HEK293 (cell line): ENCODE measurements around the gene EEF1A2.

Experiments used
- AEBP2 ChIP-seq: fragments of 450-650 bp; formaldehyde crosslinking; IDR thresholded peaks from 2 replicates; pipeline ENCODE4 v1.5.1; 2016; ENCODE audit warnings: missing biosample characterization, missing genetic modification characterization, borderline replicate concordance
- BCL11B ChIP-seq: fragments of 450-650 bp; formaldehyde crosslinking; IDR thresholded peaks from 2 replicates; pipeline ENCODE4 v1.5.1; 2016; ENCODE audit warnings: low read depth, missing biosample characterization, missing genetic modification characterization
- EGR2 ChIP-seq: fragments of 450-650 bp; formaldehyde crosslinking; IDR thresholded peaks from 2 replicates; pipeline ENCODE4 v1.5.1; 2016; ENCODE audit warnings: low read depth, missing biosample characterization, missing genetic modification characterization
- KLF17 ChIP-seq: fragments of 450-650 bp; formaldehyde crosslinking; IDR thresholded peaks from 2 replicates; pipeline ENCODE4 v1.5.1; 2016; ENCODE audit warnings: missing biosample characterization, missing genetic modification characterization
- MYNN ChIP-seq: fragments of 450-650 bp; formaldehyde crosslinking; IDR thresholded peaks from 2 replicates; pipeline ENCODE4 v1.5.1; 2016; ENCODE audit warnings: missing biosample characterization, missing genetic modification characterization, borderline replicate concordance
- SCRT2 ChIP-seq: fragments of 450-650 bp; formaldehyde crosslinking; IDR thresholded peaks from 2 replicates; pipeline ENCODE4 v1.5.1; 2016; ENCODE audit warnings: missing biosample characterization, missing genetic modification characterization
- SP2 ChIP-seq: fragments of 450-650 bp; formaldehyde crosslinking; IDR thresholded peaks from 2 replicates; pipeline ENCODE4 v1.5.1; 2016; ENCODE audit warnings: missing biosample characterization, missing genetic modification characterization
- SP7 ChIP-seq: fragments of 450-650 bp; formaldehyde crosslinking; IDR thresholded peaks from 2 replicates; pipeline ENCODE4 v1.5.1; 2016; ENCODE audit warnings: missing biosample characterization, missing genetic modification characterization
- TRIM28 ChIP-seq: IDR thresholded peaks from 2 replicates; pipeline ENCODE4 v1.6.1; 2011; ENCODE audit warnings: low read length, control low read depth, borderline replicate concordance
- ZBTB20 ChIP-seq: fragments of 450-650 bp; formaldehyde crosslinking; IDR thresholded peaks from 2 replicates; pipeline ENCODE4 v1.5.1; 2016; ENCODE audit warnings: missing biosample characterization, missing genetic modification characterization
- ZBTB26 ChIP-seq: fragments of 450-650 bp; formaldehyde crosslinking; optimal IDR thresholded peaks from 2 replicates; pipeline ENCODE3; 2016; ENCODE audit warnings: missing biosample characterization, mild to moderate bottlenecking, missing genetic modification characterization
- ZNF10 ChIP-seq: fragments of 450-650 bp; formaldehyde crosslinking; IDR thresholded peaks from 2 replicates; pipeline ENCODE4 v1.5.1; 2017; ENCODE audit warnings: missing biosample characterization, missing genetic modification characterization
- ZNF121 ChIP-seq: fragments of 450-650 bp; formaldehyde crosslinking; IDR thresholded peaks from 2 replicates; pipeline ENCODE4 v1.5.1; 2016; ENCODE audit warnings: missing biosample characterization, missing genetic modification characterization
- ZNF169 ChIP-seq: fragments of 450-650 bp; formaldehyde crosslinking; IDR thresholded peaks from 2 replicates; pipeline ENCODE4 v1.5.1; 2016; ENCODE audit warnings: missing biosample characterization, missing genetic modification characterization
- ZNF18 ChIP-seq: fragments of 450-650 bp; formaldehyde crosslinking; IDR thresholded peaks from 2 replicates; pipeline ENCODE4 v1.5.1; 2016; ENCODE audit warnings: missing biosample characterization, missing genetic modification characterization
- ZNF184 ChIP-seq: fragments of 450-650 bp; IDR thresholded peaks from 2 replicates; pipeline ENCODE4 v1.5.1; 2018; ENCODE audit warnings: missing biosample characterization, mild to moderate bottlenecking, missing genetic modification characterization
- ZNF202 ChIP-seq: fragments of 450-650 bp; formaldehyde crosslinking; IDR thresholded peaks from 2 replicates; pipeline ENCODE4 v1.5.1; 2016; ENCODE audit warnings: missing biosample characterization, missing genetic modification characterization, borderline replicate concordance
- ZNF223 ChIP-seq: fragments of 450-650 bp; formaldehyde crosslinking; IDR thresholded peaks from 2 replicates; pipeline ENCODE4 v1.5.1; 2016; ENCODE audit warnings: missing biosample characterization, missing genetic modification characterization
- ZNF292 ChIP-seq: fragments of 450-650 bp; formaldehyde crosslinking; IDR thresholded peaks from 2 replicates; pipeline ENCODE4 v1.5.1; 2016; ENCODE audit warnings: low read depth, missing biosample characterization, missing genetic modification characterization, borderline replicate concordance
- ZNF302 ChIP-seq: fragments of 450-650 bp; formaldehyde crosslinking; IDR thresholded peaks from 2 replicates; pipeline ENCODE4 v1.5.1; 2016; ENCODE audit warnings: missing biosample characterization, missing genetic modification characterization, low read depth
- ZNF433 ChIP-seq: fragments of 450-650 bp; formaldehyde crosslinking; IDR thresholded peaks from 2 replicates; pipeline ENCODE4 v1.5.1; 2016; ENCODE audit warnings: missing biosample characterization, missing genetic modification characterization, low read depth
- ZNF473 ChIP-seq: fragments of 450-650 bp; formaldehyde crosslinking; IDR thresholded peaks from 2 replicates; pipeline ENCODE4 v1.5.1; 2017; ENCODE audit warnings: missing biosample characterization, missing genetic modification characterization
- ZNF488 ChIP-seq: fragments of 450-650 bp; formaldehyde crosslinking; IDR thresholded peaks from 2 replicates; pipeline ENCODE4 v1.5.1; 2016; ENCODE audit warnings: missing biosample characterization, missing genetic modification characterization
- ZNF561 ChIP-seq: fragments of 450-650 bp; IDR thresholded peaks from 2 replicates; pipeline ENCODE4 v1.5.1; 2018; ENCODE audit warnings: missing biosample characterization, missing genetic modification characterization, borderline replicate concordance
- ZNF580 ChIP-seq: fragments of 450-650 bp; formaldehyde crosslinking; IDR thresholded peaks from 2 replicates; pipeline ENCODE4 v1.5.1; 2016; ENCODE audit warnings: missing biosample characterization, missing genetic modification characterization
- ZNF610 ChIP-seq: fragments of 450-650 bp; formaldehyde crosslinking; IDR thresholded peaks from 2 replicates; pipeline ENCODE4 v1.5.1; 2016; ENCODE audit warnings: missing biosample characterization, missing genetic modification characterization, borderline replicate concordance
- ZNF624 ChIP-seq: fragments of 450-650 bp; formaldehyde crosslinking; IDR thresholded peaks from 2 replicates; pipeline ENCODE4 v1.5.1; 2017; ENCODE audit warnings: missing biosample characterization, missing genetic modification characterization
- ZNF626 ChIP-seq: fragments of 450-650 bp; sonication (Bioruptor Pico); formaldehyde crosslinking; IDR thresholded peaks from 2 replicates; pipeline ENCODE4 v1.5.1; 2018; ENCODE audit warnings: missing biosample characterization, missing genetic modification characterization, inconsistent platforms
- ZNF654 ChIP-seq: fragments of 450-650 bp; formaldehyde crosslinking; IDR thresholded peaks from 2 replicates; pipeline ENCODE4 v1.5.1; 2016; ENCODE audit warnings: low read depth, missing biosample characterization, missing genetic modification characterization
- ZNF660 ChIP-seq: fragments of 450-650 bp; IDR thresholded peaks from 2 replicates; pipeline ENCODE4 v1.5.1; 2018; ENCODE audit warnings: missing biosample characterization, mild to moderate bottlenecking, missing genetic modification characterization
- ZNF777 ChIP-seq: fragments of 450-650 bp; formaldehyde crosslinking; IDR thresholded peaks from 2 replicates; pipeline ENCODE4 v1.5.1; 2017; ENCODE audit warnings: missing biosample characterization, missing genetic modification characterization, borderline replicate concordance
- ZNF785 ChIP-seq: fragments of 450-650 bp; formaldehyde crosslinking; IDR thresholded peaks from 2 replicates; pipeline ENCODE4 v1.5.1; 2016; ENCODE audit warnings: missing biosample characterization, missing genetic modification characterization
- TF ChIP-seq, protein P1 (sequence below): fragments of 450-650 bp; formaldehyde crosslinking; IDR thresholded peaks from 2 replicates; pipeline ENCODE4 v1.5.1; 2016; ENCODE audit warnings: missing biosample characterization, missing genetic modification characterization

The EEF1A2 gene

DNA sequence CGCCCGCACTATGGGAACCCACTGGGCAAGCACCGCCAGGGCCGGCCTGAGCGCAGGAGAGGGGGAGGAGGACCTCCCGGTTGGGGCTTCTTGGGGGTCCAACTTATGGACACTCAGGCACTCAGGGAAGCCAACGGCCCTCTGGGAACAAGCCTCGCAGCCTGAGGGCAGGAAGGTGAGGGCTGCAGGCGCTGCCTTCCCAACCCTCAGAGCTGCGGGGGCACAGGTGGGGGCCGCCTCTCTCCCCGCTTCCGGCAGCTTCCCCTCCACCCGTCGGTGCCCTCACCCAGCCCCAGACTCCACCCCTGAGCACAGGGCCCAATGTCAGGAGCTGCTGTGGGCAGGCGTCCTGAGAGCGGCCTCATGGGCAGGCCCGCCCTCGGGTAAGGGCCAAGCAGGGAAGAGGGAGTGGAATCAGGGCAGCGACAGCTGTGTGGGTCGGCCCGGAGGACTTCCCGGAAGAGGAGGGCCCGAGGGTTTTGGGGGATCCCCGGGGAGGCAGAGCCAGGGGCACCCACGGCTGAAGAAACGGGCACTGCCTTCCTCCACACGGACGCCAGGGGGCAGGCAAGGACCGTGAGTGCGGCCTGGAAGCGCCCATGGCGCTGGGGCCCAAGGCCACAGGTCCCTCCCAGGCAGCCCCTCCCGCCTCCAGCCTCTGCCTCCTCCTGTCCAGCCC lies 38.8 kb upstream of the EEF1A2 start (continued):
- TF ChIP-seq KLF17 (tag by site-specific recombination) (peak; percentile 95), ZNF561 (tag by site-specific recombination) (peak; percentile 60; the same call in 1 of the 2 replicates), ZNF18 (tag by site-specific recombination) (no peak), TRIM28 (no peak), ZNF292 (tag by site-specific recombination) (no peak), ZNF626 (tag by site-specific recombination) (no peak), MYNN (tag by site-specific recombination) (no peak), ZBTB20 (tag by site-specific recombination) (peak; percentile 54), ZNF10 (tag by site-specific recombination) (no peak), ZNF433 (no peak), ZNF121 (tag by site-specific recombination) (peak; percentile 25; the same call in 1 of the 2 replicates), SP2 (tag by site-specific recombination) (peak; percentile 85), ZNF785 (tag by site-specific recombination) (no peak), ZNF169 (tag by site-specific recombination) (no peak), ZNF184 (tag by site-specific recombination) (no peak), ZNF610 (tag by site-specific recombination) (no peak; the same call in 1 of the 2 replicates), ZBTB26 (tag by site-specific recombination) (peak; percentile 42), ZNF777 (tag by site-specific recombination) (peak; percentile 39; the same call in 1 of the 2 replicates), SCRT2 (peak; percentile 99), ZNF654 (peak; percentile 84), ZNF302 (tag by site-specific recombination) (no peak), ZNF660 (tag by site-specific recombination) (no peak), ZNF223 (tag by site-specific recombination) (no peak), SP7 (tag by site-specific recombination) (peak; percentile 86), AEBP2 (tag by site-specific recombination) (no peak), BCL11B (tag by site-specific recombination) (no peak), ZNF488 (no peak), EGR2 (tag by site-specific recombination) (peak; percentile 72), ZNF473 (tag by site-specific recombination) (no peak), ZNF624 (tag by site-specific recombination) (no peak), ZNF202 (tag by site-specific recombination) (no peak), ZNF580 (tag by site-specific recombination) (peak; percentile 28; the same call in 1 of the 2 replicates)
- TF ChIP-seq, protein P1, sequence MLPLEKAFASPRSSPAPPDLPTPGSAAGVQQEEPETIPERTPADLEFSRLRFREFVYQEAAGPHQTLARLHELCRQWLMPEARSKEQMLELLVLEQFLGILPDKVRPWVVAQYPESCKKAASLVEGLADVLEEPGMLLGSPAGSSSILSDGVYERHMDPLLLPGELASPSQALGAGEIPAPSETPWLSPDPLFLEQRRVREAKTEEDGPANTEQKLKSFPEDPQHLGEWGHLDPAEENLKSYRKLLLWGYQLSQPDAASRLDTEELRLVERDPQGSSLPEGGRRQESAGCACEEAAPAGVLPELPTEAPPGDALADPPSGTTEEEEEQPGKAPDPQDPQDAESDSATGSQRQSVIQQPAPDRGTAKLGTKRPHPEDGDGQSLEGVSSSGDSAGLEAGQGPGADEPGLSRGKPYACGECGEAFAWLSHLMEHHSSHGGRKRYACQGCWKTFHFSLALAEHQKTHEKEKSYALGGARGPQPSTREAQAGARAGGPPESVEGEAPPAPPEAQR, result no peak
